ENCODE results near the gene PDCD2L.

Gene PDCD2L

DNA sequence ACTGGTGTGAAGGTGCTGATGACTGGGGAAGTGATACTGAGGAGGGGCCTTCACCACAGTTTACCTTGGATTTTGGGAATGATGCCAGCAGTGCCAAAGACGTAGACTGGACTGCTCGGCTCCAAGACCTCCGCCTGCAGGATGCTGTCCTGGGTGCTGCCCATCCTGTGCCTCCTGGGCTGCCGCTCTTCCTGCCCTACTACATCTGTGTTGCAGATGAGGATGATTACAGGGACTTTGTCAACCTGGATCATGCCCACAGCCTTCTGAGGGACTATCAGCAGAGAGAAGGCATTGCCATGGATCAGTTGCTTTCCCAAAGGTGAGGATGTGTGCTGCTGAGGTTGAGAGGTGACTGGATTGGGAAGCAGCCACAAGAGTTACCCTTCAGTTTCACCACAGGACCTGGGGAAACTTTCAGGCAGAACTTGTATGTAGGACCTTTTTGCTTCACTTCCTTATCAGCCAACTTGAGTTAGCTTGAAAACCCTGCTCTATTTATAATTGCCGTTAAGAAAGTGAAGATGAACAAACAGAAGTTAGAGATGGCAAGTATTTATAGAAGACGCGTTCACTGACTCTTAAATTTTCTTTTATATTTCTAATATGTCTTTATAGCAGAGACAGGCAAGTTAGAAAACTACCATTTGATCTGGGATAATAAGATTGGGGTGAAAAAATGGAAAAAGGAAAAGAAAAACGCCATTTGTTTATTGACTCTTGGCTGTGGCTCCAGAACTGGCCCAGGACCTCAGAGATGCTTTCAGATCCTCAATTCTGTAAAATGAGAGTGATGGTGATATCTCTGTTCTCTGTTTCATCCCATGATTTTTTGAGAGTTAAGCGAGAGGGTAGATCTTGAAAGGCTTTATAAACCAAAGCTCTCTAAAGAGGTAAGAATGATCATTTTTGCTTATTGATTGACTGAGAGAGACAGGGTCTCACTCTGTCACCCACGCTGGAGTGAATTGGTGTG lies 5.3 kb downstream of the PDCD2L start:
- Histone ChIP-seq H3K4me3 (ENCODE audit: insufficient read depth, low read length, poor library complexity, severe bottlenecking) (no peak overlapping the region), H3K9me2 (replicated peaks; ENCODE audit: insufficient read depth, low read length) (no peaks in the 10 kb centered on the region), H3K79me2 (ENCODE audit: insufficient read depth, low read length) (peaks cover 33% of the 10 kb centered on the region), H4K20me1 (ENCODE audit: low read depth, low read length) (no peaks in the 10 kb centered on the region), H3F3A (ENCODE audit: insufficient read depth) (0 out of 2 replicates have a peak, but pooled peaks cover 5% of the 10 kb centered on the region), H3K36me3 (ENCODE audit: low read length) (peaks cover 4% of the 10 kb centered on the region; the same call in 1 of the 2 replicates), H3K27ac (ENCODE audit: low read depth, low read length) (no peak overlapping the region), H3K4me2 (ENCODE audit: low read depth, low read length, poor library complexity, severe bottlenecking) (no peak overlapping the region), H2AFZ (ENCODE audit: low read depth, low read length, severe bottlenecking) (no peak overlapping the region), H3K27me3 (ENCODE audit: low read length) (no peaks in the 10 kb centered on the region), H3K9ac (ENCODE audit: low read length) (no peak overlapping the region), H3K9me3 (ENCODE audit: insufficient read depth, low read length) (no peaks in the 10 kb centered on the region)
- TF ChIP-seq EZH2phosphoT487 (conservative IDR thresholded peaks at IDR 0.05; ENCODE audit: low read length): no peak
- TF ChIP-seq, protein P1, sequence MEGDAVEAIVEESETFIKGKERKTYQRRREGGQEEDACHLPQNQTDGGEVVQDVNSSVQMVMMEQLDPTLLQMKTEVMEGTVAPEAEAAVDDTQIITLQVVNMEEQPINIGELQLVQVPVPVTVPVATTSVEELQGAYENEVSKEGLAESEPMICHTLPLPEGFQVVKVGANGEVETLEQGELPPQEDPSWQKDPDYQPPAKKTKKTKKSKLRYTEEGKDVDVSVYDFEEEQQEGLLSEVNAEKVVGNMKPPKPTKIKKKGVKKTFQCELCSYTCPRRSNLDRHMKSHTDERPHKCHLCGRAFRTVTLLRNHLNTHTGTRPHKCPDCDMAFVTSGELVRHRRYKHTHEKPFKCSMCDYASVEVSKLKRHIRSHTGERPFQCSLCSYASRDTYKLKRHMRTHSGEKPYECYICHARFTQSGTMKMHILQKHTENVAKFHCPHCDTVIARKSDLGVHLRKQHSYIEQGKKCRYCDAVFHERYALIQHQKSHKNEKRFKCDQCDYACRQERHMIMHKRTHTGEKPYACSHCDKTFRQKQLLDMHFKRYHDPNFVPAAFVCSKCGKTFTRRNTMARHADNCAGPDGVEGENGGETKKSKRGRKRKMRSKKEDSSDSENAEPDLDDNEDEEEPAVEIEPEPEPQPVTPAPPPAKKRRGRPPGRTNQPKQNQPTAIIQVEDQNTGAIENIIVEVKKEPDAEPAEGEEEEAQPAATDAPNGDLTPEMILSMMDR (IDR thresholded peaks at IDR 0.05; ENCODE audit: insufficient read depth, low read length, poor library complexity, severe bottlenecking): no peak

- Histone ChIP-seq H3K4me3 (ENCODE audit: insufficient read depth, low read length, poor library complexity, severe bottlenecking) (no peak overlapping the region), H3K36me3 (ENCODE audit: low read length) (peaks cover 9% of the 10 kb centered on the region; the same call in 1 of the 2 replicates)
Measured at GRCh38 chr19:34411216-34411615, 7.0 kb downstream of the PDCD2L start.

DNA sequence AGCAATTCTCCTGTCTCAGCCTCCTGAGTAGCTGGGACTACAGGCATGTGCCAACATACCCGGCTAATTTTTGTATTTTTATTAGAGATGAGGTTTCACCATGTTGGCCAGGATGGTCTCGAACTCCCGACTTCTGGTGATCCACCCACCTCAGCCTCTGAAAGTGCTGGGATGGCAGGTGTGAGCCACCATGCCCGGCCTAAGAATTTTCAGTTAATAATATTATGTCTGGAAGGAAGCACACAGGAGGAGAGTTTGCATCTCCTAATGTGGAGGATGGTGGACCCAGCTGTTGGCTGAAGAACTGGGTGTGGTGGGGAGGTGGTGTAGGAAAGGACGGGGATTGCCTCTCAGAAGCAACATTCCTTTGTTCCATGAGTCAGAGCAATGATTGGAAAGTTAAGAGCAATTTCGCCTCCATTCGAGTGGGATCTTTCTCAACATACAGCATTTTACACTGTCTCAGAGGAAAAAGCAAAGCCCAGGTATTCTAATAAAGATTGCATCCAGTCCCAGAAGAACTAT lies 11.9 kb downstream of the PDCD2L start:
- H3K9ac ChIP-seq (ENCODE audit: low read length): no peak overlapping the region
- H3K27ac ChIP-seq (ENCODE audit: low read depth, low read length): no peak overlapping the region
- peaks cover 22% of the 10 kb centered on the region; the same call in 1 of the 2 replicates for H3K36me3 ChIP-seq (ENCODE audit: low read length)
- H3K4me3 ChIP-seq (ENCODE audit: insufficient read depth, low read length, poor library complexity, severe bottlenecking): no peak overlapping the region
- H3K4me2 ChIP-seq (ENCODE audit: low read depth, low read length, poor library complexity, severe bottlenecking): no peak overlapping the region
- no peaks in the 10 kb centered on the region for H3K27me3 ChIP-seq (ENCODE audit: low read length)
- no peaks in the 10 kb centered on the region for H3K9me2 ChIP-seq (replicated peaks; ENCODE audit: insufficient read depth, low read length)
- peaks cover 7% of the 10 kb centered on the region; the same call in 1 of the 2 replicates for H3K79me2 ChIP-seq (ENCODE audit: insufficient read depth, low read length)
- no peaks in the 10 kb centered on the region for H3F3A ChIP-seq (ENCODE audit: insufficient read depth)
- H4K20me1 ChIP-seq (ENCODE audit: low read depth, low read length): no peaks in the 10 kb centered on the region
- H3K9me3 ChIP-seq (ENCODE audit: insufficient read depth, low read length): no peaks in the 10 kb centered on the region
- no peak overlapping the region for H2AFZ ChIP-seq (ENCODE audit: low read depth, low read length, severe bottlenecking)
- TF ChIP-seq, protein P1 (IDR thresholded peaks at IDR 0.05; ENCODE audit: insufficient read depth, low read length, poor library complexity, severe bottlenecking): no peak
- TF ChIP-seq EZH2phosphoT487 (conservative IDR thresholded peaks at IDR 0.05; ENCODE audit: low read length): no peak

More at GRCh38 chr19:34411216-34411615, 7.0 kb downstream of the PDCD2L start:
- Histone ChIP-seq H2AFZ (ENCODE audit: low read depth, low read length, severe bottlenecking) (no peak overlapping the region), H3K27me3 (ENCODE audit: low read length) (no peaks in the 10 kb centered on the region), H3K9ac (ENCODE audit: low read length) (no peak overlapping the region), H3F3A (ENCODE audit: insufficient read depth) (0 out of 2 replicates have a peak, but pooled peaks cover under 1% of the 10 kb centered on the region), H3K79me2 (ENCODE audit: insufficient read depth, low read length) (peaks cover 15% of the 10 kb centered on the region), H3K9me3 (ENCODE audit: insufficient read depth, low read length) (no peaks in the 10 kb centered on the region), H3K4me2 (ENCODE audit: low read depth, low read length, poor library complexity, severe bottlenecking) (no peak overlapping the region), H4K20me1 (ENCODE audit: low read depth, low read length) (no peaks in the 10 kb centered on the region), H3K9me2 (replicated peaks; ENCODE audit: insufficient read depth, low read length) (no peaks in the 10 kb centered on the region), H3K27ac (ENCODE audit: low read depth, low read length) (no peak overlapping the region)
- no peak for TF ChIP-seq EZH2phosphoT487 (conservative IDR thresholded peaks at IDR 0.05; ENCODE audit: low read length)
- TF ChIP-seq, protein P1 (IDR thresholded peaks at IDR 0.05; ENCODE audit: insufficient read depth, low read length, poor library complexity, severe bottlenecking): no peak
